Omental fat pad (tissue), 4 donors: ENCODE data around the gene PRR23E. TPM values are rescaled to one million over a fixed set of nuclear protein-coding genes. Genes with fewer than 3 reads are reported as not detected.

Source experiments
- ATAC-seq: fragments of 150-250 bp; one replicate; pipeline ENCODE4 v1.9.1; 2016; ENCODE audit warnings: mild to moderate bottlenecking, moderate library complexity; ENCODE audit not compliant: low FRiP score
- DNase-seq: peaks from one replicate; pipeline ENCODE4 v3.0.0-alpha.2; 2019; ENCODE audit warnings: low spot score
- total RNA-seq, 4 donors: library from RNA; depleted of rRNA; stranded (reverse); fragments of >200 nt; gene quantifications; one replicate each; pipeline ENCODE4 v1.1.0, GENCODE V29; 2016
- TF ChIP-seq, protein P1 (sequence below), 3 donors: fragments of 450-650 bp; IDR thresholded peaks; one replicate each; pipeline ENCODE4 v1.5.1; 2016 to 2017; ENCODE audit warnings: antibody characterized with exemption in 3 of 3, mild to moderate bottlenecking in 3 of 3, moderate library complexity in 2 of 3

Gene PRR23E
- total RNA-seq, 4 donors from 2014 or later, result not detected

GRCh38 chr3:127150513-127151250 lies 42.2 kb upstream of the PRR23E start:
- ATAC-seq (no peak), DNase-seq (no peak)
- TF ChIP-seq, protein P1, sequence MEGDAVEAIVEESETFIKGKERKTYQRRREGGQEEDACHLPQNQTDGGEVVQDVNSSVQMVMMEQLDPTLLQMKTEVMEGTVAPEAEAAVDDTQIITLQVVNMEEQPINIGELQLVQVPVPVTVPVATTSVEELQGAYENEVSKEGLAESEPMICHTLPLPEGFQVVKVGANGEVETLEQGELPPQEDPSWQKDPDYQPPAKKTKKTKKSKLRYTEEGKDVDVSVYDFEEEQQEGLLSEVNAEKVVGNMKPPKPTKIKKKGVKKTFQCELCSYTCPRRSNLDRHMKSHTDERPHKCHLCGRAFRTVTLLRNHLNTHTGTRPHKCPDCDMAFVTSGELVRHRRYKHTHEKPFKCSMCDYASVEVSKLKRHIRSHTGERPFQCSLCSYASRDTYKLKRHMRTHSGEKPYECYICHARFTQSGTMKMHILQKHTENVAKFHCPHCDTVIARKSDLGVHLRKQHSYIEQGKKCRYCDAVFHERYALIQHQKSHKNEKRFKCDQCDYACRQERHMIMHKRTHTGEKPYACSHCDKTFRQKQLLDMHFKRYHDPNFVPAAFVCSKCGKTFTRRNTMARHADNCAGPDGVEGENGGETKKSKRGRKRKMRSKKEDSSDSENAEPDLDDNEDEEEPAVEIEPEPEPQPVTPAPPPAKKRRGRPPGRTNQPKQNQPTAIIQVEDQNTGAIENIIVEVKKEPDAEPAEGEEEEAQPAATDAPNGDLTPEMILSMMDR (IDR thresholded peaks at IDR 0.05), result no peak

- ATAC-seq (no peak), DNase-seq (no peak)
- TF ChIP-seq, protein P1 (IDR thresholded peaks at IDR 0.05), result no peak
Observed at GRCh38 chr3:127151251-127151564, 41.7 kb upstream of the PRR23E start.

DNA sequence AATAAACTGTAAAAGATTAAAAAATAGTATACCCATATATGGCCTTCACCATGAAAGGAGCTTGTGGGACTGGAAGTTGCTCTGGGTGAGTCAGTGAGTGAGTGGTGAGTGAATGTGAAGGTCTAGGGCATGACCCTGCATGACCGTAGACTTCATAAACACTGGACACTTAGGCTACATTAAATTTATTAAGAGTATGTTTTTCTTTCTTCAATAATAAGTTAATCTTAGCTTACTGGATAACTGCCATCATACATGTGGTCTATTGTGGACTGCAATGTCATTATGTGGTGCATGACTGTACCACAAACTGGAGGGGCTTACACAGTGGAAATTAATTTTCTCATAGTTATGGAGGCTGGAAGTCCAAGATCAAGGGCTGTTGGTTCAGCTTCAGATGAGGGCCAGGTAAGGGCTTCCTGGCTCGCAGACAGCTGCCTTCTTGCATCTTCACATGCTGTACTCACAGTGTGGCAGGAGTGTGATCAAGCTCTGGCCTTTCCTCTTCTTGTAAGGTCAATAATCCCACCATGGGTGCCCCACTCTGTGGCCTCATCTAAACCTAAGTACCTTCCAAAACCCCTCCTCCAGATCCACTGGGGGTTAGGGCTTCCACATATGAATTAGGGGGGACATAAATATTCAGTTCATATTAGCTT lies 40.8 kb upstream of the PRR23E start:
- TF ChIP-seq, protein P1 (IDR thresholded peaks at IDR 0.05), result no peak
- DNase-seq (no peak), ATAC-seq (no peak)

GRCh38 chr3:127152684-127153505 lies 40.0 kb upstream of the PRR23E start:
- ATAC-seq, result no peak
- no peak for DNase-seq

DNA sequence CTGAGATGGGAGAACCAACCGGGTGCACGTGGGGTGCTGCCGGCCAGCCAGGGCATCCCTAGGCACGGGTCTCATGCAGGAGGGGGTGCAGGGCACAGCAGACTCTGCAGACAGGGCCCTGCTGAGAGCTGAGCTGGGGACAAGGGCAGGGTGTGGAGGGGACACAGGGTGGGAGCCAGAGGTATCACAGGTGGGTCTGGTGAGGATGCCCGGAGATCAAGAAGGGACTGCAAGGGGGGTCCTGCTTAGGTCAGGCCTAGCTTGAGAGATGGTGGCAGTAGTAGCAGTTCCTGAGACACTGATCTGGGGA lies 39.5 kb upstream of the PRR23E start:
- TF ChIP-seq, protein P1 (IDR thresholded peaks at IDR 0.05), result no peak
- ATAC-seq, result no peak
- DNase-seq, result no peak

More at GRCh38 chr3:127152684-127153505, 40.0 kb upstream of the PRR23E start:
- TF ChIP-seq, protein P1 (IDR thresholded peaks at IDR 0.05), result no peak

GRCh38 chr3:127156338-127157050 lies 36.4 kb upstream of the PRR23E start:
- ATAC-seq (no peak), DNase-seq (no peak)
- TF ChIP-seq, protein P1 (IDR thresholded peaks at IDR 0.05), result no peak
